HG03460 (cell line): Measurements from ENCODE around the gene RNF217.
"Not testable (repeated sequence)": the region's sequence is repeated elsewhere in the genome, so short reads cannot be mapped to it uniquely, and the experiment has no call there.

Experiments used
- ATAC-seq: cut with Tn5 transposase; IDR thresholded peaks from one replicate; pipeline ENCODE4 v1.9.1; 2021; ENCODE audit not compliant: unreplicated experiment

Gene RNF217

DNA sequence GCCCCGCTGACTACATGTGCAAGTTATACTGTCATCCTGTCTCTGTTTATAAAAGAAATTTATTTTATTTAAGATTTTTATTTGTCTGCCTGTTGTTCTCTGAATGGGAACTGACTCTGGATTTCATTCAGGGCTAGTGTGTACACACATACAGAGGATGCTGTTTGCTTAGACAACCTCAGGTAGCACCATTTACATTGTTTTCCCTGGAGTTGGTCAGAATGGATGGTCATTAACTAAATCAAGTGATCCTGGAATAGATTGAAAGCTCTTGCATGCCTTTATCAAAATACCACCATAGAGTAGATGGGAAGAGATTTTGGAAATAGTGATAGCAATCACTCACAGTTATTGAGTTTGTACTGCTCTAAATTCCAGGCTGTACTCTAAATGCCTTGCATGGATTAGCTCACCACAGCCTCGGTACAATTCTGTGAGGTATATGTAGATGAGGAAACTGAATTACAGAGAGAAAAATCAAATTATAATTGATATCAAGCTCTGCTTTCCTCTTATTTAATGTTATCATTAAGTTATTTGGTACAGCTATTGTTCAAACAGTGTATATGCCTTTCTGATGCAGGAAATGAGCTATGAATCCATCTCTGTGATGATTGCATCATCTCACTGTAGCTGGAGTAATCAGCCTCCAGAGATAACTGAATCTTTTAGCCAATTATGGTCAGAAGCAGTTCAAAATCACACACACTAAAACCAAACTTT, 51.9 kb downstream of the RNF217 start:
- ATAC-seq: no peak

DNA sequence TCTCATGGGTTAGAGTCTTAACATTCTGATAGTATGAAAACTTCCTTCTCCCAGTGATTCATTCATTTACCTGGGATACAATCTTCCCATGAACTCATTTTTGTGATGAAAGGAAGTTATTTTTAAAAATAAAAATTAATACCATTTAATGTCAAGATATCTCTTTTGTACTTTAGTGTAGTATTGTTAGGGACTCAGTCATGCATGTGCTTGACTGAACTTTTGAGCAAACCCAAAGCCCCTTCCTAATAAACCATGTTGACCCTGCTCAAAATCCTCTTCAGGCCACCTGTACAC, 52.4 kb downstream of the RNF217 start:
- ATAC-seq: no peak

DNA sequence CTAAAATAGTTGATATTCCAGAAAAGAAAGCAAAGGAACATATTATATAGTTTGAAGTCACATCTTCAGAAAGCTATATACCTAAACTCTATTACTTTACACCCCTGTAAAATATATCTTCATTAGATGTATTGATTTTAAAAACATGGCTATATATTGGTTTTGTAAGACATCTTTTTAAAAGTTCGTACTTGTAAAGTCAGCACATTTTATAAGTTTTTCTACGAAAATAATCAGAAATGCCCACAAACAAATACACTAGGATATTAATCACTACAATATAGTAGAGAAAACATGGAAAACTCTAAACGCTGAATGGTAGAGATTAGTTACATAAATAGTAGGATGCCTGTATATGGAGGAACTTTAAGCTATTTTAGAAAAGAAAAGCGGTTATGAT, 52.9 kb downstream of the RNF217 start:
- ATAC-seq: no peak

- ATAC-seq: no peak
Measured at GRCh38 chr6:125018136-125018535, 55.9 kb downstream of the RNF217 start.

GRCh38 chr6:125019281-125019680, 57.0 kb downstream of the RNF217 start:
- ATAC-seq: no peak

DNA sequence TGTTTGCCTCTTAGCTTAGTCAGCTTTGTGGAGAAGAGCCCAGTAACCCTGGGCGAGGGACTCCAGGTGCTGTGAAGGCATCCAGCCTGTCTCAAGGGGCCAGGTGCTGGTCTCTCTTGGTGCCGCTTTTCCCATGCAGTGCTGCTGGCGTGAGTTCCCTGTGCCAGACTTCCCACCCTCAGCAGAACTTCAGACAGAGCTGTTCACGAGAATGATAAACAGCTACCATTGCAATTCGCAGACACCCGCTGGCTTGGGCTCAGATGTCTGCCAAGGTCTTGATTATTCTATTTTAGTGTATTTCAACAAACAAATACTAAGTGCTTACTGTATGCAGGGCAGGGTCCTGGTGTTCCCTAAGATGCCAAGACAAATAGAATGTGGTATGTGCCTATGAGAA, 57.7 kb downstream of the RNF217 start:
- no peak for ATAC-seq

- no peak for ATAC-seq
Measured at GRCh38 chr6:125020385-125020784, 58.1 kb downstream of the RNF217 start.

GRCh38 chr6:125022391-125022989, 60.3 kb downstream of the RNF217 start:
- no peak for ATAC-seq

DNA sequence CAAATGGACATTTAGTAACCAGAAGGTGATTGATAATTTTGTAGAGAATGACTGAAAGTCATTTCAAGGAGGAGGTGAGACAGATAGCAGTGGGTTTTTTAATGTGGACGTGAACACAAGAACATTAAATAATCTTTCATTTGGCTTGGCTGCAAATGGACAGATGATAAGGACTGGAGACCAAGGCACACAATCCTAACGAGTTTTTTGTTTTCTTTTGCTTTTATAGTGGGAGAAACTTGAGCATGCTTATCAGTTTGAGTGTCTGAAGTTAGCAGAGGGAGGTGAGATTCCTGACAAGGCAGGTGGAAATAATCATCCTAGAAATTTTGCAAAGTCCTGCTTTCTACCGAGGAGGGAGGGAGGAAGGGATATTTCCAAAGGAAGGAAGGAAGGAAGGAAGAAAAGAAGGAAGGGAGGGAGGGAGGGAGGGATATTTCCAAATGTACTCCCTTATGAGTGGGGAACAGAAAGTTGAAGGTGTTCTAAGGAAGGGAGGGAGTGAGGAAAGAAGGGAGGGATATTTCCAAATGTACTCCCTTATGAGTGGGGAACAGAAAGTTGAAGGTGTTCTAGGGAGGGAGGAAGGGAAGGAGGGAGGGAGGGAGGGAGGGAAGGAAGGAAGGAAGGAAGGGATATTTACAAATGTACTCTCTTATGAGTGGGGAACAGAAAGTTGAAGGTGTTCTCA, 63.1 kb downstream of the RNF217 start:
- no peak for ATAC-seq

- no peak for ATAC-seq
Measured at GRCh38 chr6:125027287-125027686, 65.0 kb downstream of the RNF217 start.

GRCh38 chr6:125030969-125031368, 68.7 kb downstream of the RNF217 start:
- no peak for ATAC-seq

DNA sequence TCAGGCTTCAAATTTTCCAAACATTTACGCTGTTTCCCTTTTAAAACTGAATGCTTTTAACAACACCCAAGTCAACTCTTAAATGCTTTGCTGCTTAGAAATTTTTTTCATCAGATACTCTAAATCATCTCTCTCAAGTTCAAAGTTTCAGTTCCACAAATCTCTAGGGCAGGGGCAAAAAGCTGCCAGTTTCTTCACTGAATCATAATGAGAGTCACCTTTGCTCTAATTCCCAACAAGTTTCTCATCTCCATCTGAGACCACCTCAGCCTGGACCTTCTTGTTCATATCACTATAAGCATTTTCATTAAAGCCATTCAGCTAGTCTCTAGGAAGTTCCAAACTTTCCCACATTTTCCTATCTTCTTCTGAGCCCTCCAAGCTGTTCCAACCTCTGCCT, 69.1 kb downstream of the RNF217 start:
- ATAC-seq: no peak

- ATAC-seq: not testable (repeated sequence)
Measured at GRCh38 chr6:125034929-125035328, 72.7 kb downstream of the RNF217 start.

- not testable (repeated sequence) for ATAC-seq
Measured at GRCh38 chr6:125036486-125036885, 74.2 kb downstream of the RNF217 start.

GRCh38 chr6:125037827-125038226, 75.6 kb downstream of the RNF217 start:
- ATAC-seq: no peak

DNA sequence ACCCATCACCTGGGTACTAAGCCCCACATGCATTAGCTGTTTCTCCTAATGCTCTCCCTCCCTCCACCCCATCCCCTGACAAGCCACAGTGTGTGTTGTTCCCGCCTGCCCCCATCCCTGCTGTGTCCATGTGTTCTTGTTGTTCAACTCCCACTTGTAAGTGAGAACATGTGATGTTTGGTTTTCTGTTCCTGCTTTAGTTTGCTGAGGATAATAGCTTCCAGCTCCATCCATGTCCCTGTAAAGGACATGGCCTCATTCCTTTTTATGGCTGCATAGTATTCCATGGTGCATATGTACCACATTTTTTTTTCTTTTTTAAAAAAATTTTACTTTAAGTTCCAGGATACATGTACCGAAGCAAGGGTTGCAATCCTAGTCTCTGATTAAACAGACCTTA, 76.7 kb downstream of the RNF217 start:
- ATAC-seq: no peak

DNA sequence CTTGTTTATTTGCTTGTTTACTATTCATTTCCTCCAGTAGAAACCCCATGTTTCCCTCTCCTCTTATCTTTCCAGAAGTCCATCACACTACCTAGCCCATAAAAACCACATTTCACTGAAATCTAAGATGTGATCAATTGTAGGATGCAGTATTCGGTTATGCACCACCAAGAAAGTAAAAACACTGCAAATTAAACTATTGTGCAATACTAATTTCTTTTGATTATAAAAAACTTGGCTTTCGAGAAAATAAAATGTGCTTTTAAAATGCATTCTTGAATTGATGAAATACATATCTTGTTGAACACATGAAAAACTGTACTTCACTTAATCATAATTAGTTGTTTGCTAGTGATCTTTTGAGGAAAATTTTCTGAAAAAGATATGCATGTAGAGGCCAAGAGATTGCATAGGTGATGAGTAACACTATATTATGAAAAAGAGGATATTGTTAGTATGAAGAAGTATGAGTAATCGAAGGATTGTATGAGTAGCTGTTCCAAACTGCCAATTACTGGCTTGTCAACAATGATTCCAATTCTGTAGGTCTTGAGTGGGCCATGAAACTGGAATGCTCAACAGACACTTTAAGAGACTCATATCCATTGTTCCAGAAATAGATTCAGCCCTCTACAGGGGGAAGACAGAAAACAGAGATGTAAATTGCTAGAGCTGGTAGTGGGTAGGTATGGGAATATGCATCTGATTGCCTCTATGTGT, 79.7 kb downstream of the RNF217 start:
- ATAC-seq: no peak

- ATAC-seq: no peak
Measured at GRCh38 chr6:125044066-125044465, 81.8 kb downstream of the RNF217 start.

- ATAC-seq: no peak
Measured at GRCh38 chr6:125044667-125045066, 82.4 kb downstream of the RNF217 start.

- ATAC-seq: no peak
Measured at GRCh38 chr6:125046107-125046925, 84.1 kb downstream of the RNF217 start.

GRCh38 chr6:125048274-125048673, 86.0 kb downstream of the RNF217 start:
- no peak for ATAC-seq
